GM23248 (cell line): Measurements from ENCODE around the gene RAB15. TPM values are rescaled to one million over a fixed set of nuclear protein-coding genes. Genes with fewer than 3 reads are reported as not detected.

ENCODE experiments used
- DNase-seq: peaks from one replicate; pipeline ENCODE4 v3.0.0-alpha.2; 2015
- H2AFZ ChIP-seq: fragments of 200-600 bp; sonication (generic); 2 replicates; pipeline ENCODE4 v1.6.1; 2016; ENCODE audit warnings: antibody characterized with exemption
- H3F3A ChIP-seq: fragments of 200-600 bp; sonication (generic); 2 replicates; pipeline ENCODE4 v1.6.1; 2016; ENCODE audit warnings: mild to moderate bottlenecking, antibody characterized with exemption, mixed run types; ENCODE audit not compliant: insufficient read depth
- H3K27ac ChIP-seq: fragments of 200-600 bp; sonication (generic); 2 replicates; pipeline ENCODE4 v1.5.1; 2016; ENCODE audit warnings: mild to moderate bottlenecking
- H3K27me3 ChIP-seq: fragments of 200-600 bp; sonication (generic); replicated peaks from 2 replicates; pipeline ENCODE4 v1.6.1; 2016; ENCODE audit warnings: mild to moderate bottlenecking; ENCODE audit not compliant: insufficient read depth
- H3K36me3 ChIP-seq: fragments of 200-600 bp; sonication (generic); 2 replicates; pipeline ENCODE4 v1.6.1; 2016; ENCODE audit warnings: low read depth, mild to moderate bottlenecking
- H3K4me1 ChIP-seq: fragments of 200-600 bp; sonication (generic); 2 replicates; pipeline ENCODE4 v1.6.1; 2016; ENCODE audit warnings: mild to moderate bottlenecking; ENCODE audit not compliant: insufficient read depth
- H3K4me2 ChIP-seq: fragments of 200-600 bp; sonication (generic); one replicate; pipeline ENCODE4 v1.6.1; 2016; ENCODE audit warnings: mild to moderate bottlenecking; ENCODE audit not compliant: unreplicated experiment
- H3K4me3 ChIP-seq: fragments of 200-600 bp; sonication (generic); 2 replicates; pipeline ENCODE4 v1.5.1; 2016; ENCODE audit warnings: mild to moderate bottlenecking
- H3K79me2 ChIP-seq: fragments of 200-600 bp; sonication (generic); 2 replicates; pipeline ENCODE4 v1.6.1; 2016; ENCODE audit warnings: mild to moderate bottlenecking; ENCODE audit not compliant: insufficient read depth
- H3K9ac ChIP-seq: fragments of 200-600 bp; sonication (generic); 2 replicates; pipeline ENCODE4 v1.6.1; 2016; ENCODE audit warnings: mild to moderate bottlenecking
- H3K9me2 ChIP-seq: fragments of 200-600 bp; sonication (generic); 2 replicates; pipeline ENCODE4 v1.6.1; 2016; ENCODE audit warnings: mixed run types, mild to moderate bottlenecking, moderate library complexity; ENCODE audit not compliant: insufficient read depth
- H3K9me3 ChIP-seq: fragments of 200-600 bp; sonication (generic); one replicate; pipeline ENCODE4 v1.6.1; 2017; ENCODE audit warnings: low read depth
- H4K20me1 ChIP-seq: fragments of 200-600 bp; sonication (generic); 2 replicates; pipeline ENCODE4 v1.6.0; 2016; ENCODE audit not compliant: insufficient read depth
- EZH2 ChIP-seq: fragments of 200-600 bp; sonication (generic); IDR thresholded peaks from 2 replicates; pipeline ENCODE4 v1.6.1; 2018; ENCODE audit warnings: antibody characterized with exemption, mild to moderate bottlenecking; ENCODE audit not compliant: insufficient read depth, poor library complexity, severe bottlenecking
- EZH2phosphoT487 ChIP-seq: fragments of 200-600 bp; sonication (generic); IDR thresholded peaks from 2 replicates; pipeline ENCODE4 v1.6.1; 2018; ENCODE audit warnings: antibody characterized with exemption, moderate library complexity, mild to moderate bottlenecking, low read depth; ENCODE audit not compliant: insufficient read depth
- WGBS, 2 experiments: methylation state at CpG; one replicate each; pipeline ENCODE4 v1.1.6; 2015 to 2017; ENCODE audit warnings: low lambda C conversion rate in 2 of 2, low coverage in 1 of 2; ENCODE audit errors: missing lambda C conversion rate in 2 of 2; 5-methylcytosine and 5-hydroxymethylcytosine counted together
- in situ Hi-C: fragments of 300-500 bp; cut with MboI; formaldehyde crosslinking; loops from 2 replicates; pipeline ENCODE4 v1.15.0; 2020
- polyA plus RNA-seq: library from polyadenylated mRNA; unstranded; fragments of >200 nt; fragmentation: Nextera tagmentation; extraction: Ambion mirVana; gene quantifications from 2 replicates; pipeline ENCODE4 v1.2.1, GENCODE V29; 2016
- total RNA-seq: library from RNA; depleted of rRNA; stranded (reverse); fragments of >200 nt; shearing (Covaris generic); gene quantifications from 2 replicates; pipeline ENCODE4 v1.2.3, GENCODE V29; 2014

The RAB15 gene
- total and polyA plus RNA-seq, 2 experiments from 2014 or later: 2.0 to 4.3 TPM

DNA sequence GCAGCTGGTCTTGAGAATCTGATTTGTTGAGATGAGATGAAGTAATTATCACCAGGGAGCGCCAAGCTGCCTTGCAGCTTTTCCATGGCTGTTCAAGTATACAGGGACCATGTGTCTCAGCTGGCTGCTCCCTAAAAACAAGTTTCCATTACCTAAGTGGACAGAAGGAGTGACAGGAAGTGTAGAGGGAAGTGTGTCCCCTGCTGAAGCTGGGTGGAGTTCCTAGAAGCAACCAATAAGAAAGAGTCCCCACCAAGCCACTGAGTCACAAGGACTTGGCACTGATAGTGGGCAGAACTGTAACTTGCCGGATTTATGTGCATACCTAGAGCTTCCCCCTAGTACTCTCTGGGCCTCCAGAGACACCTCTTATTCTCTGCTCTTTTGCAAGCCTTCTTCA lies 28.1 kb downstream of the RAB15 start:
- Histone ChIP-seq H3K4me2 (no peak overlapping the region), H3K9me3 (no peaks in the 10 kb centered on the region), H3K9ac (no peak overlapping the region), H3K27me3 (no peaks in the 10 kb centered on the region), H2AFZ (no peak overlapping the region), H3K9me2 (no peaks in the 10 kb centered on the region), H3K79me2 (no peaks in the 10 kb centered on the region), H3K4me1 (no peaks in the 10 kb centered on the region), H3K4me3 (no peak overlapping the region), H3F3A (no peaks in the 10 kb centered on the region), H3K36me3 (no peaks in the 10 kb centered on the region), H4K20me1 (no peaks in the 10 kb centered on the region), H3K27ac (no peak overlapping the region)
- TF ChIP-seq EZH2phosphoT487 (no peak), EZH2 (no peak)
- in situ Hi-C loops: no loop called here
- WGBS, 2 experiments: 54 to 64% methylated on average over 2 of the region's 2 CpGs
- DNase-seq: no peak

DNA sequence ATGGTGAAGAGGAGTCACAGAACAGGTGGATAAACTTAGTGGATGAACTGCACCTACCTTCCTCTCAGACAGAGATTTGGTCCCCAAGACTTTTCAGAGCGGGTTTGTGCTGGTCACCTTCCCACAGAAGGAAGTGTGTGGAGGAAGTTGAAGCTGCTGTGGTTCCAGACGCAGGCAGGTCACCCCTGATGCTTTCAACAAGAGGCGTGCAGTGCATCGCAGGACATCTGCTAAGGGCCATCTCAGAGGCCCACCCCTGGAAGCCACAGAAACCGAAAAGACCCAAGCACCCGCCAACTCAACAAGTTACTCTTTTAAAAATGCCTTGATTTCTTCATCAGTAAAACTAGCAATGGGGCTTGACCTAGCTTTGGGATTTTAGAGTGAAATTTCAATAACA lies 28.6 kb downstream of the RAB15 start:
- no peak overlapping the region for H2AFZ ChIP-seq
- H4K20me1 ChIP-seq: no peaks in the 10 kb centered on the region
- no peaks in the 10 kb centered on the region for H3F3A ChIP-seq
- no peaks in the 10 kb centered on the region for H3K79me2 ChIP-seq
- H3K9me3 ChIP-seq: no peaks in the 10 kb centered on the region
- H3K27ac ChIP-seq: no peak overlapping the region
- no peaks in the 10 kb centered on the region for H3K36me3 ChIP-seq
- DNase-seq: no peak
- H3K27me3 ChIP-seq: no peaks in the 10 kb centered on the region
- no peak overlapping the region for H3K4me3 ChIP-seq
- no peak for TF ChIP-seq EZH2phosphoT487
- TF ChIP-seq EZH2: no peak
- no peak overlapping the region for H3K4me2 ChIP-seq
- WGBS, 2 experiments: 91 to 96% methylated on average over 6 of the region's 6 CpGs
- in situ Hi-C loops: no loop called here
- H3K4me1 ChIP-seq: no peaks in the 10 kb centered on the region
- no peaks in the 10 kb centered on the region for H3K9me2 ChIP-seq
- H3K9ac ChIP-seq: no peak overlapping the region

DNA sequence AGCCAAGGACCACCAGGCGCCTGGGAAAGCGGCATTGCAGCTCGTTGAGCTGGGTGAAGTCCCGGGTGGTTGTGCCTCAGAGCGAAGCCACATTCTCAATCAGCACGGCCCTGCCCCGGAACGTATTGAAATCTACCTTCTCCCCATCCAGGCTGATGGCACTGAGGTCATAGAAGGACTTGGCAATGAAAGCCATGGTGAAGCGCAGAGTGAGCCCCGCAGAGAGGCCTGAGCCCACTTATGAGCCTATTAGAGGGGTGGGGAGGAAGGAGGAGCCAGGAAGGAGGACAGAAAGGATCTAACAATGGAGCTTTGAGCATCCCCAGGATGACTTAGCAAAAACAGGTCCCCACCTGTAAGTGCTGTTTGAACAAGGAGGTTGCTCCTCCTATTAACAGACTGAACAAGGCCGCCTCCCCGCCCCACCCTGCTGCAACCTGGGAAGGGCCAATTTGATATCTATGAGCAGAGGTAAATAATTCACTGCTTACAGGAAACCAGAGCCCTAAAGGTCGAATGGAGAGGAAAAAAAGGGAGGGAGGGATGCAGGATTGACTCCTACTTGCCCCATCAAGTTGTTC lies 29.5 kb downstream of the RAB15 start, which contains the start of gene GPX2:
Gene GPX2 (minus strand): TSS at position 215 of the 581 bp plus-strand sequence. CDS start 19 bp downstream, at position 196.
- in situ Hi-C loops: no loop called here
- no peak for DNase-seq
- H3K27me3 ChIP-seq: no peaks in the 10 kb centered on the region
- H3K27ac ChIP-seq: no peak within 1 kb of the TSS
- no peaks in the 10 kb centered on the region for H3K9me3 ChIP-seq
- H3K4me2 ChIP-seq: no peak within 1 kb of the TSS
- H3K9ac ChIP-seq: no peak within 1 kb of the TSS
- no peak within 1 kb of the TSS for H2AFZ ChIP-seq
- TF ChIP-seq EZH2: no peak
- TF ChIP-seq EZH2phosphoT487: no peak
- no peaks in the 10 kb centered on the region for H3K4me1 ChIP-seq
- H3K79me2 ChIP-seq: no peaks in the 10 kb centered on the region
- WGBS, 2 experiments: 92% methylated on average over 13 of the region's 13 CpGs
- H3K36me3 ChIP-seq: no peaks in the 10 kb centered on the region
- no peak within 1 kb of the TSS for H3K4me3 ChIP-seq
- H4K20me1 ChIP-seq: no peaks in the 10 kb centered on the region
- no peaks in the 10 kb centered on the region for H3F3A ChIP-seq
- no peaks in the 10 kb centered on the region for H3K9me2 ChIP-seq

DNA sequence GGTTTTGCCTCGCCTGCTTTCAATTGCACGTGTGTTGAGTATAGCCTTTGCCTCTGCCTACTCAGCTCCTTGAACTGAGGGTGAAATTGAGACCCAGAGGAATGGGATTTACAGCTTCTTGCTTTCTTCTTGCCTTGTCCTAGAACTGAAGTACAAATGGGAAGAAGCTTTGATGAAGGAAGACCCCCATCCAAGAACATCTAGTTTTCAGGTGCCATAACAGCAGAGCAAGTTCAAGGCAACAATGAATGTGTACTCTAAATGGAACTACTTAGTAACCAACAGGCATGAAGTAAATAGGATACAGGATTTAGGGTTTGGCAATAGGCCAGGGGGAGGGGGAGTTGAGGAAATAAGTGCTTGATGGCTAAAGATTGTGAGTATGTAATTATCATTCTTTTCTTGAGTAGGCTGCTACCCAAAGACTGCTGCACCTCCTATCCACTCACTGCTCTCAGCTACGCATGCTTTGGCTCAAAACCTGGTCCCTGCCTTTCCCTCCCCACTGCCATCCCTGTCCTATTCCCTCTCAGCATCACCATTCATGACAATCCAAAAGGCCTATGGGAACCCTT lies 31.7 kb downstream of the RAB15 start:
- 96 to 98% methylated on average over 3 of the region's 3 CpGs for WGBS, 2 experiments
- Histone ChIP-seq H3K9me2 (no peaks in the 10 kb centered on the region), H4K20me1 (no peaks in the 10 kb centered on the region), H3K4me2 (no peak overlapping the region), H3K4me1 (no peaks in the 10 kb centered on the region), H3K27ac (no peak overlapping the region), H3K79me2 (no peaks in the 10 kb centered on the region), H3F3A (0 out of 2 replicates have a peak, but pooled peaks cover 3% of the 10 kb centered on the region), H3K36me3 (no peaks in the 10 kb centered on the region), H3K9me3 (no peaks in the 10 kb centered on the region), H3K27me3 (no peaks in the 10 kb centered on the region), H2AFZ (no peak overlapping the region), H3K4me3 (no peak overlapping the region), H3K9ac (no peak overlapping the region)
- no peak for DNase-seq
- TF ChIP-seq EZH2: no peak
- no peak for TF ChIP-seq EZH2phosphoT487
- in situ Hi-C loops: no loop called here

DNA sequence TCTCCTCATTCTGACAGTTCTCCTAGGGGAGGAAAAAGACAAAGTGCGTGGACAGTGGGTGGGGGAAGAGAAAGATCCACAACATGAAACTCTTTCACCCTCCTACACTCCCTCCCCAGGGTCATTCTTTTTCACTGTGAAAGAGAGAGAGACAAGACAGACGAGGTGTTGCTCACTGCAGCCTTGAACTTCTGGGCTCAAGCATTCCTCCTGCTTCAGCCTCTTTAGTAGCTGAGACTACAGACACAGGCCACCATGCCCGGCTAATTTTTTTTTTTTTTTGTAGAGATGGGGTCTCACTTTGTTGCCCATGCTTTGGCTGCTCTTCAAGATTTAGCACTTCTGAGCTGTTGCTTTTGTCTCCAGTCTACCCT lies 32.3 kb downstream of the RAB15 start:
- Histone ChIP-seq H3K4me1 (no peaks in the 10 kb centered on the region), H3K4me2 (no peak overlapping the region), H2AFZ (no peak overlapping the region), H3K9me2 (no peaks in the 10 kb centered on the region), H4K20me1 (no peaks in the 10 kb centered on the region), H3F3A (0 out of 2 replicates have a peak, but pooled peaks cover 3% of the 10 kb centered on the region), H3K79me2 (no peaks in the 10 kb centered on the region), H3K27me3 (no peaks in the 10 kb centered on the region), H3K4me3 (no peak overlapping the region), H3K36me3 (no peaks in the 10 kb centered on the region), H3K9me3 (no peaks in the 10 kb centered on the region), H3K27ac (no peak overlapping the region), H3K9ac (no peak overlapping the region)
- TF ChIP-seq EZH2: no peak
- no peak for TF ChIP-seq EZH2phosphoT487
- WGBS, 2 experiments: 68 to 69% methylated on average over 3 of the region's 3 CpGs
- in situ Hi-C loops: no loop called here
- no peak for DNase-seq
